HG02610 (cell line): ENCODE data around the gene CHRNA3.

Experiments used
- ATAC-seq: cut with Tn5 transposase; IDR thresholded peaks from one replicate; pipeline ENCODE4 v1.9.1; 2021; ENCODE audit warnings: mild to moderate bottlenecking, moderate library complexity; ENCODE audit not compliant: unreplicated experiment

Gene CHRNA3

DNA sequence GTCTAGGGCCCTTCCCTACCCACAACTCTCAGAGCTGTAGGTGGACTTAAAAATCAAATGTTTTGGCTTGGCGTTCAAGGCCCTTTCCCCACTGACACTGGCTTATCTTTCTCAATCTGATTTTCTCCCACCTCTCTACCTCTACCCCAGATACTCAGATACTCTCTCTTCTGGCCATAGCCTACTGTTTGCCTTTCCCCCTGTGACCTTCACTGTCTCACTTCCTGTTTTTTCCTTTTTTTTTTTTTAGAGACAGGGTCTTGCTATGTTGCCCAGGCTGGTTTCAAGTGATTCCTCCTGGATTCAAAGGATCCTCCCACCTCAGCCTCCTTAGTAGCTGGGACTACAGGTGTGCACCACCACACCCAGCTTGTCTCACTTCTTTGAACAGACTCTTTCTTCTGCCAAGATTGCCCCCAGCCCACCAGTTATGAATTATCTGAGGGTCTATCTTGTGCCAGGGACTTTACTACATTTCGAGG, 15.6 kb upstream of the CHRNA3 start:
- ATAC-seq, result no peak

DNA sequence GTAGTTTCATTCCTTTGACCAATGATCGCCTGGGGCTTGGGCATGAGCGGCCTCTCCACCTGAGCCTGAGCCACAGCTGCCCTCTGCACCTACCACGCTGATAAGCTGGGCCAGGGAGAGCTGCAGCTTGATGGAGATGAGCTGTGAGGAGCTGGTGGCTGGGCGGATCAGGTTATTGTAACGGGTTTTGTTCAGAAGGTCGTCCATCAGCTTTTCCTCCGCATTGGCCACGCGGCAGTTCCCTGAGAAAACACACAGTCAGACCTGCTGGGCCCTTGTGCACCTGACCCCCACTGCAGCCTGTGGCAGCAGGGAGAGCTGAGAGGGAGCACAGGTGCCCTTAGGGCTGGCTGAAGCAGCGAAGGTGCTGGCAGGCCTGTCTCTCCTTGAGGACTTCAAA, 14.6 kb upstream of the CHRNA3 start:
- ATAC-seq, result no peak

DNA sequence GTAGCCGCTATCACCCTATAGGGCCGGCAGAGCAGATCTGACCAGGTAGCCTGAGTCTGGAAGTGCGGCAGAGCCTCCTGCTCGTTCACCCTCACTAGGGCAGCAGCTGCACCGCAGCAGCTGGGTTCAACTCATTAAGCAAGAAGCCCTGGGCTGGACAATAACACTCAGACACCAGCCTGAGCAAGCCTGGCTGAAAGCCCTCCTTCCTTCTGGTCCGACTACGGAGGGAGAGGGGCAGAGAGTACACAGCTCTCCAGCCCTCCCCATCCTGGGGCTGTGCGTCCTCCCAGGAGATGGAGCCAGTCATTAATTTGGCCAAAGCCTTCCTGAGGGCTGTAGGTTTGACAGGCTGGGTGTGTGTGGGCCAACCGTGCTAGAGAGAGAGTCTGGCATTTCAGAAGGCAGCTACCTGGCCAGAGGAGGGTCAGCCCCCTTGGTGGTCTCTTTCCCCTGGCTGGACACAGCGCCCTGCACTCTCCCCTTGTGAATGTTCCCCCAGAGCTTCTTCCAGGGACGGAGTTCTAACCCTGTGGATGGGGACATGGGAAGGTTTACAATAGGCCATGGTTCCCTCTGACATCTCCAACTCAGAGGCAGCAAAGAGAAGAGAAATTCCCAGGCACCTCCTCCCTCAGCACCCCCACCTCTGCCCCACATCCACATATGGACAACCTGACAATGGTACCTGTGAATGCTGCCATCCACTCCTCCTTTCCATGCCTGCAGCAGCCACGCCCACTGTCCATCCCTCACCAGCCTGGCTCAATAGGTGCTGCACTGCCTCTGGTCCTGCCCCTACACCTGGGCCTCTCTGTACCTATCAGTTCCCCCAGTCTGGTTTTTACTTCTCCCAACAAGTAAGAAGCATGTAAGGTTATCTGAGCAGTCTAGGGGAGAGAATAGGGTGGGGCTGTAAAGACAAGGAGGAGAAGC, 13.7 kb upstream of the CHRNA3 start:
- no peak for ATAC-seq

DNA sequence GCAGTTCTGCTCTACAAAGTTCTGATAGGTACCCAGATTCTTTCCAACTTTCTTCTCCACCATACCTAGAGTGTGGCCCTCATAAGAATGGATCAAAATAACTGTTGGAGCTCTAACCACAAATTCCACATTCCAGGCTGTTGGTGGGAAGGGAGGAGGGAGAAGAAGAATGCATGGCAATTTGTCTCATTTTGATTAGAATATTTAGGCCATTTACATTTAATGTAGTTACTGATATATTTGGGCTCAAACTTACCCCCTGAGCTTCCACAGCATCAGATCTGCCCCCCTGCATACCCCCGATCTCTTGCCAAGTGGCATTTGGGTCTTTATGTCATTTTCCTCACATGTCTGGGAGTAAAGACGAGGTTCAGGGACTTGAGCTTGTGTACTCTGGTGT, 12.6 kb upstream of the CHRNA3 start:
- no peak for ATAC-seq

DNA sequence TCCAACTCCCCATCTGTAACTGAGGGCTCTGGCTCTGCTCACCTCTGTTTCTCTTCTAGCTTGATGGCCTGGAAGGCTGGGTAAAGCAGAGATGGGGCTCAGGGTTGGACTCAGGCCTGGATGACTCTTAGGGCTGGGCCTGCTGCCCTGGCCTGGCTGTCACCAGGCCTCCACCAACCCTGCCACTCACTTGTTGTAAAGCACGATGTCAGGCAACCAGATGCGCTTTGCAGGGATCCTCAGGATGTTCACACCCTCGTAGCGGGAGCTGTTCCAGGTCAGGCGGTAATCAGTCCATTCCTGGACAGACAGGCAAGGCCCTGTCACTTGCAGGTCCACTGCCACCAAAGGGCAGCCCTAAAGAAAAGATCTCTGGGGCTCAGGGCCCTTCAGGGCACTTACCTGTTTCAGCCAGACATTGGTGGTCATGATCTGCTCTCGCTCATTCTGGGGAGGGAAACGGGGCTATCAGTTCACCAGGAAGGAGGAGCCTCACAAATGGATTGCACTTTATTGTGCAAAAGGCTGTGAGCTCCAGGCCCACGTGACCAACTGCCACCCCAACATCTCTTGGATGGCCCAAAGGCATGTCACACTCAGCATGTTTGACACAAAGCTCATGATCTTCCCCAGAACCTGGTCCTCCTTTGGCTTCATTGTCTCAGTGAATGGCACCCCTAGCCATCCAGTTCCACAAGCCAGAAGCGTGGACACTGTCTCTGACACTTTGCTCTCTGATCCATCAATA, 10.3 kb upstream of the CHRNA3 start:
- no peak for ATAC-seq

DNA sequence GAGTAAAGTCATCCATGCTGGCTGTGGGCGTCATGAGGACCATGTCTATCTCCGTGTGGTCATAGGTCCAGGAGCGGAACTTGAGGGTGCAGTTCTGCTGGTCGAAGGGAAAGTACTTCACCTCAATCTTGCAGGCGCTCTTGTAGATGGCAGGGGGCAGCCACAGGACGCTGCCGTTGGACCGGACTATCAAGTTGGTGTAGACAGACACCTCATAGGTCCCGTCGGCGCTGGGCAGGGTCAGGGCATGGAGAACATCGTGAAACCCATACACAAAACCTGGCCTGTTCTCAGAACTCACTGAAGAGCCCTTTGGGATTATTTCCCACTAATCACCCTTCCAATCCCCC, 8.9 kb upstream of the CHRNA3 start:
- ATAC-seq, result no peak

DNA sequence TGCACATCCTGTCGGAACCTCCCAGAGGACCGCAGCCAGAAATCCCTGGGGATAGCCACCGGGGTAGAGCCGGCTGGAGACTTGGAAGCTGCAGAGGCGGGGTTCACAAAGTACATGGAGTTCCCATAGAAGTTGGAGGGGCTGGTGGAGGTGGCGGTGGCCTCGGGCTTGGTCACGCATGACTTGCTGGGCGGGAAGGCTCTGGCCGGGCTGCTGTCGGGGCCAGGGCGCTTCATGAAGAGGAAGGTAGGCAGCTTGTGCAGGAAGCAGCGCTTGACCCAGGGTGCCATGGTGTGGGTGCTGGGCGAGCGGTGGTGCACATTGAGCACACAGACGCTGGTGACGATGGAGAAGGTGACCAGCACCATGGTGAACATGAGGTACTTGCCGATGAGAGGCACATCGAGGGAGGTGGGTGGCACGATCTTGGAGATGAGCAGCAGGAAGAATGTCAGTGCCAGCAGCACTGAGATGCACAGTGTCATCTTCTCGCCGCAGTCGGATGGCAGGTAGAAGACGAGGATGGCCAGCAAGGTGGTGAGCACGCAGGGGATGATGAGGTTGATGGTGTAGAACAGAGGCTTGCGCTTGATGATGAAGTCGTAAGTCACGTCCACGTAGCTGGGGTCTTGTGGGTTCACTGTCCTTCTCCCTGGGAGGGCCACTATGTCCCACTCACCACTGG, 8.4 kb upstream of the CHRNA3 start:
- ATAC-seq, result no peak

DNA sequence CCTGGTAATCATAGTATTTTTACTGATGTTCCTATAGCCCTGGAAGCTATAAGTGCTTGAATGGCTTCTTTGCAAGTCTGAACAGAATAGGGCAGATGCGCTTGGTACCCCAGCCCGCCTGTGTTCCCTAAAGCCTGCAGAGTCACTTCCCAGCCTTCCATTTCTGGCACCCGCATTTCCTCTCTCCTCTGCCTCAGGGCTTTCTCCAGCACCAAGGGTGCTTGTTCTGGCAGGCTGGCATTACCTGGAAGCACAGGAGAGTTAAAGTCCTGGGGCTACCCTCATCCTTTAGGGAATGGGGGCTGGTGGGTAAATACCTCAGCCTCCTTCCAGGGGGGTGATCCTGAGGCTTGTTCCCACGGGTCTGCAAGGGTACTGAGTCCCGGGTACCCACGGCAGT, 7.4 kb upstream of the CHRNA3 start:
- no peak for ATAC-seq

DNA sequence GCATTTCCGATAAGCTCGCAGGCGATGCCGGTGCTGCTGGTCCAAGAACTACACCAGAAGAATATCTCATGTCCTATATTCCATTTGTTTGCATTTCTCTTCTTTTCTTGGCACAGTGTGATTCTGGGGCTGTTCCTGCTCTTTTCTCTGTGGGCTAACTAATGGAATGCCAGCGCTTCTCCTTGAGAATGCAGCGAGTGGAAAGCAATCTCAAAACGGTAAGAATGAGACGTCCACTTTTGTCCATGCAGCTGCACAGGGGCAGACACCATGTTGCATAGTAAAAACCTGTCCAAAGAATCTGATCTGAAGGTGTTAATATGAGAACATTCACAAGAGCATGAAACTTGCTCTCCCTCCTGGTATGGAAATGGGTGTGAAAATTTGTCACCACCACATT, 6.6 kb upstream of the CHRNA3 start:
- ATAC-seq, result no peak

DNA sequence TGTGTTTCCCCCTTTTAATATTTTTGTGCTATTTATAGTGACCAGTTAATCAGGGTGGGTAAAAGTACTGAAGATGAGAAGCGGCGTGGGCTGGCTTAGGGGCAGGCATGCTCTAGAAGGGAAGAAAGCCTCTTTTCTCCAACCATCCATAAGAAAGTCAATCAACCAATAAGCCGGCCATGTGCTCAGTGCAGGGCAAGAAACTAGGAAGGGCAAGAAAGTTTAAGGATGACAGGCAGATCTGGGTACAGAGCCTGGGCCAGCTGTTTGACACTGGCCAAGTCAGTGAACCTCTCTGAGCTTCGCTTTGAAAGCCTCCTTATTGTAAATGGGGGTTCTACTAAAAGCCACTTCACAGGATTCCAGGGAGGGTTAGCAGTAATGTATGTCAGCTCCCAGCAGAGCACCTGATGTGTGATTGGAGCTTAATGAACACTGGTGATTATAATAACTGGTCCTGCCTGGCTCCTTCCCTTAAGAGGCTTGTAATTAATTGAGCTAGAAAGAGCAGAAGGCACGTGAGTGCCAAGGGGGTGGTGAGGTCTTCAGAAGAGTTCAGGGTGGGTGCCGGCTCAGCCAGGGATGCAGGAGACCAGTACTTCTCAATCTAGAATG, 5.7 kb upstream of the CHRNA3 start:
- ATAC-seq, result no peak

DNA sequence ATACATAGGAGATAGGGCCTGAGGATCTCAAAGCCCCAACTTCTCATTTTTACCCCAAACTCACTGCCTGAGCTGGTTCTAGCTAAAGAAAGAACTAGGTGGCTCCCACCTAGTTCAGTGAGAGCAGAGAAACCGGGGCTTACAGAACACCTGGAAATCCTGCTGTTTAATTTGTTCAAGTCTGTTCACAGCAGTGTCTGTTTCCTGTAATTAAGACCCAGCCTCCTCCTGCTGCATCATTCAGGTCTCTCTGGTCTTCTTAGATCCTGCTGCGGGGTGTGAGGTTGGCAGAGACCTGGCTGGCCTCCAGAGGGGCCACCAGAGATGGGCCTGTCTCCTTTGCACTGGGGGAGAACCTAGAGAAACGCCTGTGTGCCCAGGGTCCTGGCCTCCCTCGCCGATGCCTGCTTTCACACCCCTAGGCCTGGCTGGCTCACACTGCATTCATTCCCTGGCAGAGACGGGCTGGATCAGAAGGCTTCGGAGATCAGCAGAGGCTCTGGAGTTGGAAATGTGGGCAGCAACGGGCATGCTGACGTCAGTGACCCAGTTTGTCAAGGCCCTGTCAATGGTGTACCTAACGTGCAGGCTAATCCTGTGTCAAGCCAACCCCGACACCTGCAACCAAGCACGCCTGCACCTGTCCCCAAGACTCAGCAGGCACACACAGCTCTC, 4.9 kb upstream of the CHRNA3 start:
- no peak for ATAC-seq

DNA sequence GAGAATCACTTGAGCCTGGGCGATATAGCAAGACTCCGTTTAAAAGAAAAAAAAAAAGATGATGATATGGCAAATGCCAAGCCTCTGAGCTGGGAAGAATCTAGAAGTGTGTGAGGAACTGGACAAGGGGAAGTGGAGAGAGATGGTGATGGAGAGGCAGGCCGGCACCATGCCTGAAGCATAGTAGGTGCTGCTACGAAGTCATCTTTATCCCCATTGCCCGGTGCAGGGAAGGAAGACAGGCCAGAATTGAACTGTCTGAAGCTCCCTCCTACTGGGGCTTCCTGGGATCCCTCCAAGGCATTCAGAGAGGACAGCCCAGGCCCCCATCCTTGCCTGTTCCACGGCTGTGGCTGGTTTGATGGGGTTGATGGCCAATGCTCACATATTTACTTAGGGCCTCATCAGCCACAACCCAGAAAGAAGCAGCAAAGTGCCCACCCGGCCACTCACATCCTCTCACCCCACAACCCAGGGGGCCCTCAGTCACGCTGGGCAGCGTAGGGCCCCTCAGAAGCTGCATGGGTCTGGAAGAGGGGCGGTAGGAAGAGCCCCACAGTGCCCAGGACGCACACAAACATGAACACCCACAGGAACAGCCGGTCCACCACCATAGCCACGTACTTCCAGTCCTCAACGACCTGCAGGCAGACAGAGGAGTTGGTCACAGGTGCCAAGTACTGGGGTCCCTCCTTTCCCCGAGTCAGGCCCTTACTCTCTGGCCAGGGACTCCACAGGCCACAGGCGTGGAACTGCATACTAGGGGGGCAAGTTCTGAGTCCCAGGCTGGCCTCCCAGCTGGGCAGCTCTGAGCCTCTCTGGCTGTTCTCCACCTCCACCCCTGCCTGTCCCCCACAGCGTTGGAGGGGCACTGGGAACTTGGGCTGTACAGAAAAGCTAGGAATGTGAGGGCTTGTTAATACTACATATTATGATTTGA, 4.1 kb upstream of the CHRNA3 start:
- no peak for ATAC-seq

DNA sequence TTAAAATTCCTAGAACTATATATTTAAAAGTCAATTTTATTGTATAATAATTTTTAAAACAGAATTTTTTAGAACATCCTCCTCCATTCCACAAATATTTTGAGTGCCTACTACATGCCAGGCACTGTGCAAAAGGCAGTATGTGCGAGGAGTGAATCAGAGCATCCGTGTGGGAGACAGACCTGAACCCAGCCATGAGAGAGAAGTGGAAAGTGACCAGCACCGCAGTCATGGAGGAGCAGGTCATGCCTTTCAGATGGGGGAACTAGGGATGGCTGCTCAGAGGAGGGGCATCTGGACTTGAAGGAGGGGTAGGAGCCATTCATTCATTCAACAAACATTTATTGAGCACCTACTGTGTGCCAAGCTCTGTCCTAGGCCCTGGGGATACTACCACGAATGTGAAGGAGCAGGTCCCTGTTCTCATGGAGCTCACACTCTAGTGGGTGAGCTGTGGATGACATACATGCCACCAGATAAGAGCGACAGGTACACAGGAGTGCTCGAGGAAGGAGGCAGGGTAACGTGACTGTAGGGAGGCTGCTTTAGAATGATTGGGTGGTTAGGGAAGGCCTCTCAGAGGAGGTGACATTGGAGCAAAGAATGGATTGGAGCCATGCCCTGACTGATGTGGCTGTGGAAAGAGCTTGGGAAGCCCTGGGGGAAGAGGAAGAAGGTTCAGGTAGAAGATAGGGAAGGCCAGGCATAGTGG, 3.1 kb upstream of the CHRNA3 start:
- no peak for ATAC-seq

DNA sequence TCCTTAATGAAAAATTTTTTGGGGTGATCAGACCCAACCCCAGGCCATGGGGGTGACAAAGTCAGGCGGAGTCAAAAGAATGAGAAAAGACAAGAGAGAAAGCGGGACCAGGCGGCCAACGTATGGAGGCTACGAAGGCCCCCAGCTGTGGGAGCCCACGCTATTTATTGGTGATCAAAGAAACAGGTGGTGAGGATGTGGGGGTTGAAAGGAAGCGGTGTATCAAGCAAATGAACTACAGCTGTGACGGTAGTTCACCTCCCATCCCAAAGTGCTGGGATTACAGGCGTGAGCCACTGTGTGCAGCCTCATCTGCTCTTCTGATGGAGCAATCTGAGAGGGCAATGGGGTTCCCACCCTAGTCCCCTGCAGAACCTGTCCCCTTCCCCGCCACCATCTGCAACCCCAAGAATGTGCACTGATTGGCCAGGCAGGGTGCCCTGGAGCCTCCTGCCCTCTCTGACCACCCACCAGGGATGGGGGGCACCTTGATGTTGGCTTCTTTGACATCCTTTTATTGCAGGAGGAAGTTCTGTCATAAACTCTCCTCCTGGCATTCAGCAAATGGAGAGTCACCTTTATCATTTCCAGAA, 1.1 kb upstream of the CHRNA3 start:
- no peak for ATAC-seq

DNA sequence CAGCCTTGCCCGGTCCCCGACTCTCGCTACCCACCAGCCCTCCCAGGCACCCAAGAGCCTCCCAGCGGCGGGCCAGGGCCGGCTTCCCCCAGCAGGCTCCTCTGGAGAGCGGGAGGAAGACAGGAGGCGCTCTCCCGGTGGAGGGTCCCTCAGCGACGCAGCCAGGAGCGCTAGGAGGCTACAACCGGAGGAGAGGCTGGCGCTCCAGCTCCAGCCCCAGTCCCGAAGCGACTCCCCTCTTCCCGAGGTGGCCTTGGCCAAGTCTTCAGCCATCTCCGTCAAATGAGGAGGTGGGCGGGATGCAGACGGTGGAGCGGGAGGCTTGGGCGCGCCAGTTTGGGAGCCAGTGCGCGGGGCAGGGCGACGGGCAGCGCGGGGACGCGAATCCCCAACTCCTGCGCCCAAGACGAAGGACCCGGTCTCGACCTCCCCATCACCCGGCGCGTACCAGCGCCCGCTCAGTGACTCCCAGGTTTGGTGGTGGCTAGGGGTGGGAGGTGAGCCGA, 722 bp downstream of the CHRNA3 start:
- ATAC-seq, result no peak

DNA sequence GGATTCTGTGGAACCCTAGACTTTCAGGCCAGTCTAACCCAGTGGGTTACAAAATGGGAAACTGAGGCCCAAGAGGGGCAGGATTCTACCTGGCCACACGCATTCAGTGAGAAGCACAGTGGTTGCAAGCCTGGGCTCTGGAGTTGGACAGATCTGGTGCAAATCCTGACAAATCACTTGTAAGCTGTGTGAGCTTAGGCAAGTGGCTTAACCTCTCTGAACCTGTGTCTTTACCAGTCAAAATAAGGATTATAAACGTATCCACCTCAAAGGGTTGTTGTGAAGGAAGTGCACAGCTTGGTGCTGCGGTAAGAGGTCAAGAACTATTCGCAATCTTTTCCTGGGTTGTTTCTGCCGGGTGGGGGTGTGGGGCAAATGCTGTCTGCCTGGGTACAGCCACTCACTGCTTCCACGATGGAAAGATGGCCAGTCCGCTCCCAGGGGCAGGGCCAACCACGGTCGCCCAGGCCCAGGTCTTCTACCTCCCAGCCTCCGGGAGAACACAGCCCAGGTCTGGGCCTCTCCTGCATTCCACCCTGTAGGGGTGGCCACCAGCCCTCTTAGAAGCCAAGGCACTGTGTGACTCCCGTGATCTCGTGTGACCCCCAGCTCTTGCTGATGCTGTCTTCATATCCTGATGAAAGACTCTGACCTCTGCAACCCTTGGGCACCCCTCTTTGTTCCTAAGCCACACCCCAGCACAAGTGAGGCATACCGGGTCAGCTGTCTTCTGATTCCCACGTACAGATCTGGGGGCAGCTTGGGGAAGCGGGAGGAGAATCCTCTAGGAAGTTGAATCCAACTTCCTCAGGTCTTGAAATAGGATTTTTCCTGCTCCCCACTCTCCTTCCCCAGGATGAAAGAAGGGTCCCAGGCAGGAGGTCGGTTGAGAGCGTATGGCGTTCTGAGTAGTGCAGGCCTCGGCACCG, 1.5 kb downstream of the CHRNA3 start:
- ATAC-seq, result no peak

DNA sequence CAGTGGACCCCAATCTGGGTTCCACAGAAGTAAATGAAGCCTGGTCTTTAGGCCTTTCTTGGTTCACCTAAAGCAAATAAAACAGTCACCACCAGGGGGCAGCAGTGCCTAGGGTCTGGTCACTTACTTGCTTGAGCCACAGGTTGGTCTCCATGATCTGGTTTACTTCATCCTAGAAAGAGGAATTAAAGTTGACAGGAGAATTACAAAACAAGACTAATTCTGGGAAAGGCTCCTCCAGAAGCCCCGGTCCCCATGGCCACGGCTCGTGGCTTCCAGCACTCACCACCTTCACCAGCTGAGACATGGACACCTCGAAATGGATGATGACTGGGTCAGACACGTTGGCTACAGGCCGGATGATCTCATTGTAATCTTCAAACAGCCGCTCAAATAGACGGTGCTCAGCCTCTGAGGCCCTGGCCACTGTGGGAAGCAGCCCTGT, 2.3 kb downstream of the CHRNA3 start:
- no peak for ATAC-seq
